HG02870 (cell line): ENCODE measurements around the gene SPATA9.

Source experiments
- ATAC-seq: cut with Tn5 transposase; IDR thresholded peaks from one replicate; pipeline ENCODE4 v1.9.1; 2021; ENCODE audit warnings: mild to moderate bottlenecking, moderate library complexity; ENCODE audit not compliant: unreplicated experiment

The SPATA9 gene, protein sequence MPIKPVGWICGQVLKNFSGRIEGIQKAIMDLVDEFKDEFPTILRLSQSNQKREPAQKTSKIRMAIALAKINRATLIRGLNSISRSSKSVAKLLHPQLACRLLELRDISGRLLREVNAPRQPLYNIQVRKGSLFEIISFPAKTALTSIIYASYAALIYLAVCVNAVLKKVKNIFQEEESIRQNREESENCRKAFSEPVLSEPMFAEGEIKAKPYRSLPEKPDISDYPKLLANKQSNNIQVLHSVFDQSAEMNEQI

DNA sequence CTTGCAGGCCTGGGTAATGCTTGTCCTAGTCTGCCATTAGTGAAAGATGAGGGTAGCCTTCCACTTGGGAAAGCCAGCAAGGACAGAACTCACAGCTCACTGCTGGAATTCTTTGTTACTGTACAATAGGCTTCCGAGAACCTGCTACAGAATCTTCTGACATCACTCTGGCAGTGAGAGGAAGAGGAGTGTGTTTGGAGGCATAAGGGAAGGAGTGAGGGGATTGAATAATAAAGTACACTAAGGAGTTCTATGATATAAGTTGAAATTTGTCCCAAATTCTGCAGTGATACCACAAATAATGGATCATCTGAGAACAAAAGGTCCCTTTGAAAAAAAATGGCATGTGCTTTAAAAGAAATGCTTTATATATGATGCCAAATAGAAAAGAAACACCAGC lies at the start of gene SPATA9:
TSS of gene SPATA9 (minus strand) at position 101 of the 400 bp plus-strand sequence. CDS start 137 bp downstream, outside the sequence.
- no peak for ATAC-seq

DNA sequence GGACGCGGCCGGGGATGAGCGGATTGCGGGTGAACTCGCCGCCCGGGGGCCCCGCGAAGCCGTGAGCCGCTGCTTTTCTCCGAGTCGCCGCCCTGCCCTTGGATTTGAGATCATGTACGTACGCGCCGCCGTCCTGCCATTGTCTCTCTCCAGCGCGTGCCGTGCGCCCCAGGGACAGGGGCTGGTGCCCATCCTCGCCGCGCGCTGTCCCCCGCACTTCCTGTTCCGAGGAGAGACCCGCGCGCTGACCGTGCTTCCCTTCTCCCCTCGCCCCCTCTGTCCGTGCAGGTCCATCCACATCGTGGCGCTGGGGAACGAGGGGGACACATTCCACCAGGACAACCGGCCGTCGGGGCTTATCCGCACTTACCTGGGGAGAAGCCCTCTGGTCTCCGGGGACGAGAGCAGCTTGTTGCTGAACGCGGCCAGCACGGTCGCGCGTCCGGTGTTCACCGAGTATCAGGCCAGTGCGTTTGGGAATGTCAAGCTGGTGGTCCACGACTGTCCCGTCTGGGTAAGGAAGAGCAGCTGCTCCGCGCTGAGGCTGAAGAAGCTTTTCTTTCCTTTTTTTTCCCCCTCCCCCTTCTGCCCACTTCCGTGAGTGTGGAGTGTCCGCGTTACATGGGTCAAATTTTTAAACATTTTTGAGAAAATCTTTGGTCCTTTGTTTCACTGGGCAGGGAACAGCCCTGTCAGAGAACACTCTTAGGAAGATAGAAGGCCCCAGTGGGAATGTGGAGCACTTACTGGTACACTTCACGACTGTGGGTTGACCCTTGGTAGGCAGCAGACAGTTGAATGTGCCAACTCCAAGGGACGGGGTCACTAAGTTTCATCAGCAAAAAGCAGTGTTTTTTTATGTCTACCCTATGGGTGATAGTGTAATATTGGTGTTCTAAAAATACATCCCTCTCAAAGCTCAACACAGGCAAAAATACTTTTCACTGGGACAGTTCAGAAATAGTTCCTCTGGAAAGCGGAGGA lies 49.1 kb upstream of the SPATA9 start:
- no peak for ATAC-seq

DNA sequence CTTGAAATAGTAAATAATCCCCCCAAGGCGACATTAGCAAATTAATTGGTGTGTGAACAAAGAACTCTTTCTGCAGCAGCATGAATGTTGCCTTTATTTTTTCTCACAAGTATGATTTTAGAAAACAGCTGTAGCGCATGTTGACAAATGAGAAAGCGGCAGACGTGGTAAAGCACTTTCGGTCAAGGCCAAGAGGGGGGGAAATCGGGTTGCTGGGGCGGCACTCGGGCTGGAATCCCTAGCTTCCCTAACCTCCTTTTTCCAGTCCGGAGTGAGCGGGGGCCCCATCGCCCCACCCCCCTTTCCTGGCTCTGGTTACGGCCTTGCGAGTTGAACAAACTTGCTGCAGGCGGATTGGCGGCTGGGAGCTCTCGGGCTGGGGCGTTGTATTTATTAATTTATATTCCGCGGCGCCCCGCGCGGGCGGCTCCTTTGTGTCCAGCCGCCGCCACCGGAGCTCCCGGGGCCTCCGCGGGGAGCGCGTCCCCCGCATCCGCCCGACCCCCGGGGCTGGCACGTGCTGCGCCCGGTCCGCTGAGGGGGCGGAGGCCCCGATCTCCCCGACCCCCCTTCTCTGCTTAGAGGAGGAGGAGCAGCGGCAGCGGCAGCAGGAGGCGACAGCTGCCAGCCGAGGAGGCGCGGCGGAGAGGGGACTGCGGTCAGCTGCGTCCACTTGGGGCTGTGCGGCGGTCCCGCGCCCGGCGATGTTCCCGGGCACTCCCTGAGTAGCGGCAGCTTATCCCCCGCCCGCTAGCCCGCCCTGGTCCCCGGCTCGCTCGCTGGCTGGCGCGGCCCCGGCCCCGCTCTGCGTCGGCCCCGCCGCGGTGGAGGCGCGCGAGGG lies 48.2 kb upstream of the SPATA9 start, which contains the start of gene RHOBTB3:
TSS of gene RHOBTB3 (plus strand) at position 607 of the 841 bp plus-strand sequence. CDS start 347 bp downstream, outside the sequence.
- ATAC-seq: no peak

DNA sequence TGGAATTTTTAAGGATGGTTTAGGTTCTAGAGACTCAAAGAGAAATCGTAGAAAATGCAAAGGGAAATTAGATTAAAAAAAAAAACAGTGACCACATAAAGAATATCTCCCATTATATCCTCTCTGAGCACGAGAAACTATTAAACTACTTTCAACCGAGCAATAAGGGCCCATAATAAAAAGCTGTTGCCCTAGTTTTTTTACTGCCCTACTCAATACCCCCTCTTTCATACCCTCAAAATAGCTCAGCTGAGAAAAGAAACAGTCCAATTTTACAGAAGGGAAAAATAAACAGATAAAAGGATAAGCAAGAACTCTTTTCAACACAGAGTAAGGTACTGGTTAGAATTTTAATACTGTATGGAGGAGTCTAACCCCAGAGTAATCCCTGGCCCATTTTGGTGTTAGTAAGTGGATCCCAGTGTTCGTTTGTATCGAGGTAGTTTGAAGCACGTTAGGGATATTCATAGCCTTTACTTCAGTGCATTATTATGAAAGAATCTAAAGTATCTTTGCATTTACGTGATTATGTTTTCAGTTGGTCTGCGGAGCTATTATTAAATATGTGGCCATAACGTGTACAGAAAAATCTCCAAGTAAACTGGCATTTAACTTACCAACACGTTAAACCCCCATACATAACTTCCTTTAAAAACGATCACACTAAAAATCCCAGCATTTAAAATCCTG lies 47.4 kb upstream of the SPATA9 start:
- no peak for ATAC-seq

DNA sequence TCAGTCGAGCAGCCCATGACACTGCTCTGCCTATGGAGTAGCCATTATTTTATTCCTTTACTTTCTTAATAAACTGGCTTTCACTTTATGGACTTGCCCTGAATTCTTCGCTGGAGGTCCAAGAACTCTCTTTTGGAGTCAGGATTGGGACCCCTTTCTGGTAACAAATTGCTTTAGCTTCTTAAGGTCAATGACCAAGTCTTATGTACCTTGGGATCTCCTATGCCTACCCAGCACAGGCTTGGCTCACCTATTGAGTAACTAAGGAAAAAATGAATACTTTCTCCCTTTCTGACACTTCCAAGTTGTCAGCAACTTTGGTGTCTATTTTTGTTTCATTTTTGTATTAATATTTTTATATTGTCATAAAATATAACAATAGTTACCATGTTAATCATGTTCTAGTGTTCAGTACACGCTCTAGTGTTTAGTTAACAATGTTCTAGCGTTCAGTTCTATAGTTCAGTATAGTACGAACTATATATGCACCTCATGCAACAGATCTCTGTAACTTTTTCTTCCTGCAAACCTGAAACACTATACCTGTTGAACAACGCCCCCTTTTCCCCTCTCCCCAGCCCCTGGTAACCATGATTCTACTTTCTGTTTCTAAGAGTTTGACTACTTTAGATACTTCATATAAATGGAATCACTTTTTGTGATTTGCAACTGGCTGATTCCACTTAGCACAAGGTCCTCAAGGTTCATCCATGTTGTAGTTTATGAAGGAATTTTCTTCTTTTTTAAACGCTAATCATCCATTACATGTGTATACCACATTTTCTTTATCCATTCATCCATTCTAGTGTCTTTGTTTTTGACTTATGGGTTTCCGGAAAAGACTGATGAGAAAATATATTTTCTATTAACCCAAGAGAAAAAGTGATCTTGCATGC lies 46.6 kb upstream of the SPATA9 start:
- ATAC-seq: no peak

DNA sequence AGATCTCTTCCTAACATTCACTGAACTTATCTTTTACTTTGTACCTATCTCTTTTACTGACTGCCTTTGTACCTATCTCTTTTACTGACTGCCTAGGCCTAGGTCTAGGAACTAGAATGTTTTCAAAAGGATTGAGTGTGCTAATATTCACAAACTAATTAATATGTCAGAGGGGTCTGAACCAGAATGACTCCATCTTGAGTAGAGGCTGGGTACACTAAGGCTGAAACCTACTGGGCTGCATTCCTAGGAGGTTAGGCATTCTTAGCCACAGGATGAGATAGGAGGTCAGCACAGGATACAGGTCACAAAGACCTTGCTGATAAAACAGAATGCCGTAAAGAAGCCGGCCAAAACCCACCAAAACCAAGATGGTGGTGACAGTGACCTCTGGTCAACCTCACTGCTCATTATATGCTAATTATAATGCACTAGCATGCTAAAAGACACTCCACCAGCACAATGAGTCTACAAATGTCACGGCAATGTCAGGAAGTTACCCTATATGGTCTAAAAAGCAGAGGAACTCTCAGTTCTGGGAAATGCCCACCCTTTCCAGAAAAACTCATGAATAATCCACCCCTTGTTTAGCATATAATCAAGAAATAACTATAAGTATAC lies 45.8 kb upstream of the SPATA9 start:
- no peak for ATAC-seq

DNA sequence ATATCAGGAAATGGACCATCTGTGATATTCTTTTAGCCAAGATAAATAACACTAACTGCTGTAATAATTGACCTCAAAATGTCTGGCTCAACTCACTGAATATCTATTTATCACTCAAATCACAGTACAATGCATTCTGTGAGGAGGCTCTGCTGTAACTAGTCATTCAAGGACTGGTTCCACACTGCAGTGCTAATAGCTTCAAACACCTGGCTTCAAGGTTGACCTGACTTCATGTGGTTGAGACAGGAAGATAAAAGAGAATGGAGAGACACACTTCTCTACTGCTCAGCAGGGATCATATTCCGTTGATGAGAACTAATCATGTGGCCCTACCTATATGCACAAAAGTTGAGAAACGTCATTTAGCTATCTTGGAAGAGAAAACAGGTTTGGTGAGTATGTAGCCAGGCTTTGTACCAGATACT lies 45.0 kb upstream of the SPATA9 start:
- ATAC-seq: peak; percentile 59

DNA sequence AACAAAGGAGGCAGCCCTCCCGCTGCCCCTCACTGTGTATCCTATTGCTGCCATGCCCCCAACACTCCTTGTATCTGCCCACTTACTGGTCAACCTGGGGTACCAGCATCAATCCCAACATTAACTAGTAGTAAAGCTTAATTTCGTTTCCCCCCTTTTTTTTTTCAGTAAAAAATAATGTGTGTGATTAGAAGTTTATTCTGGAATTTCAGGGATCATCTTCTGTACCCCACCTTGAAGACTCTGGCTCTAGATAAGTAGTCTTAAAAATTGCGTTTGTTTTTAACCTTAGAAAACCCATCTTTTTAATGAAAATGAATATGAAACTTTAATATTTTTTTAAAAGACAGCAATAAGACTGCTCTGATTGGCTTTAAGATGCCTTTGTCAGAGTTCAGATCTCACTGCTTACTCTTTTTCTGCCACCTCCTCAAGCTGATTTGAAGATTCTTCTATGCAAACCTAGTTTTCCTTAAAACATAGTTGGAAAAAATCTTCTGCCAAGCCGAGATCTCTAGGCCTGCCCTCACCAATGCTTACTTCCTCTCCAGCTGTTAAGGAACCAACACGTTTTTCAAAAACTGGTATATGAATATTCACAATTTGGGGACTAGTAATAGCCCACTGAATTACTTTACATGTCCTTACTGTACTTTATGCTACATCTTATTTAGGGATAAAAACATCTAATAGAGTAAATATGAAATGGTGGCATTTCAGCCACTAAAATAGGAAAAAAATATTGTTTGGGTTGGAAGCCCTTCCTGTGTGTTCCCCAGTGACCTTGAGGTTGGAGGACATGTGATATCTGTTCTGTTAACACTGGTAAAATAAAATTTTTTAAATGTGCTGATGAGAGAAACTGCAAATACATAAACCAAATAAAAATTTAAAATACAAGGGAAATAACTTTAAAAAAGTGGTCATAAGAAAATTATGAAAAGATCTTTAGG lies 44.3 kb upstream of the SPATA9 start:
- no peak for ATAC-seq

DNA sequence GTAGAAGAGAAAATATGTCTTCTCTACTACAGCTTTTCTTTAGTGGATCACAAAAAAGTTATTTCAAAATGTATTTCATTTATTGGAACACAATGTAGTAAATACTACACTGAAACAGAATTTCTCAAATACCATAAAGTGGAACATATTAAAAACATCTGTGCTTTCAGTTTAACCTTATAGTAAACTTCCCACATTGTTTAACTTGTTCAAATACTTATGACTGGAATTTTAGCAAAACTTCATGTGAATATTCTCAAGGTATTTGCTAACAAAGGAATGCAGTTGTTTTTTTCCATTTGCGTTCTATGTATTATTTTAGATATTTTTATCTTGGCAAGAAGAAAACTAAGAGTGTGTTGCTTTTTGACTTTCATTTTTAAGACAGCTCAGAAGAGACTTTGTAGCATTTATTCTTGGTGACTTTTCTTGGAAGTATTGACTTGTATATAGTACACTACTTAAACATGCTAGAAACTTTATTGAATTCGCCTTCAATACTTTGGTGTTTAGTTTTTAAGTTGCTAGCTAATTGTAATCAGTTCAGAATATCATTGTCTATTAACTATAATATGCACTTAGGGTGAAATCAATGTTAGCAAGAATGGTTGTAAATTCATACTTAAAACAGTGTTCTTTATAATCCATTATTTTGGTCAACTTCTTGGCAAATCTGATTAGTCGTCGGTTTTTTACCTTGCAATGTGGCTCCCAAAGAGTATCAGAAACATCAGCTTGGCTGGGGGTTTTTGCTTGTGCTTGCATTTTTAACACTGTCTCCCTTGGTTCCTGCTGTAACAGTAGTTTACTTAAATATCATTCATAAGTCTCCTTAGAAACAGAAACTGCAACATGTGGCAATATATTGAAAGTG lies 43.4 kb upstream of the SPATA9 start:
- ATAC-seq: no peak

DNA sequence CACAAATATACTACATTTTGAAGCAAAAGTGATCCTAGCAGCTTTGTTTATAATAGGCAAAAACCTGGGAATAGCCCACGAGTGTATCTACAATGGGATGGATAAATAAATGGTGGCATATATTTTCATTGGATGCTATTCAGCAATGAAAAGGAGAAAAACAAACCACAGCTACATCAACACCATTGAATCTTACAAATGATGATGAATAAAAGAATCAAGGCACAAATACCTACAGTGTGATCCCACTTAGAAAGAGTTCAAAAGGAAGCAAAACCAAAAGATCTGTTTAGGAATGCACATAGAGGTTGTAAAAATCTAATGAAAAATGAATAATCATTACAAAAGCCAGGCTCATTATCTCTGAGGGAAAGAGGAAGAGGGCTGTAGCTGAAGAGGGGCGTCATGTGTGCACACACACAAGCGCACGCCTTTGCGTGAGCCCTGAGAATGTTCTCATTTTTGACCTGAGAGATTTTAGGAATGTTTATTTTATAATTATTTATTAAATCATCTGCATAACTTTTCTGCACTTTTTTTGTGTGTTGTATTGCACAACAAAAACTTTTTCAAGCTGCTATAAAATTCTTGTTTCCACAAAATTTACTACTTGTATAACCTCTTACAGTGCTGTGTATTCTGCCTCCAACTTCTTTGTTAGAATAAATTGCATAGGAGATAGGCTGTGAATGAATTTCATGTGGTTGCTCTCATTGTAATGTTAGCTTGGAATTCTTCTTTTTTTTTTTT lies 42.5 kb upstream of the SPATA9 start:
- ATAC-seq: no peak

DNA sequence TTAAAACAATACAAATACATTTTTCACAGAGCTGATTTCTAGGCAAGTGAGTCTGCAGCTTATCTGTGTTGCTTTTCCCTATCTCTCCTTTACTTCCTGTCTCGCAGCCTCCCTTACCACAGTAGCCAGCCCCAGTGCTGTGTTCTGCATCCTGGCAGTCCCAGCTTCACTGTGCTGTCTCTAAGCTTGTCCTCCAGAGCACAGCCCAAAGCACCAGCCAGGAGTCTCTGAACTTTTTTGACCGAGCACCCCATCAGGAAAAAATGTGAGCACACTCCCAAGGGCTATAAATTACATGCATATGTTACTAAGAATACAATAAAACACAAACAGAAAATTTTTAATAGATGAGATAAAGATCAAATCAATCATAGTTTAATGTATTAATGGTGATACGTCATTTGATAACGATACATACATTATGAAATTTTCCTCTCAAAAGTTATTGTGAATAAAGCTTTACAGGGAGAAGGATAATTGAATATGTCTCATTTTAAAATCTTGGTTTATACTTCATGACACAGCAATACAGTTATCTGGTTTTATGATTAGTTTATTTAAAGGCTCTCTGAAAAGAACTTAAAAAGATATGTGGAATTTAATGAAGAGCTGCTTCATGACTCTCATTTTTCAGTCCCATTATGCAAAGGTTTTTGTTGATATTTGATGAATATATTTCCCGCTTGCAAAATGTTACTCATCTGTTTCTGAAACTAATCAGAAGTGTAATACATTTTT lies 41.0 kb upstream of the SPATA9 start:
- no peak for ATAC-seq

DNA sequence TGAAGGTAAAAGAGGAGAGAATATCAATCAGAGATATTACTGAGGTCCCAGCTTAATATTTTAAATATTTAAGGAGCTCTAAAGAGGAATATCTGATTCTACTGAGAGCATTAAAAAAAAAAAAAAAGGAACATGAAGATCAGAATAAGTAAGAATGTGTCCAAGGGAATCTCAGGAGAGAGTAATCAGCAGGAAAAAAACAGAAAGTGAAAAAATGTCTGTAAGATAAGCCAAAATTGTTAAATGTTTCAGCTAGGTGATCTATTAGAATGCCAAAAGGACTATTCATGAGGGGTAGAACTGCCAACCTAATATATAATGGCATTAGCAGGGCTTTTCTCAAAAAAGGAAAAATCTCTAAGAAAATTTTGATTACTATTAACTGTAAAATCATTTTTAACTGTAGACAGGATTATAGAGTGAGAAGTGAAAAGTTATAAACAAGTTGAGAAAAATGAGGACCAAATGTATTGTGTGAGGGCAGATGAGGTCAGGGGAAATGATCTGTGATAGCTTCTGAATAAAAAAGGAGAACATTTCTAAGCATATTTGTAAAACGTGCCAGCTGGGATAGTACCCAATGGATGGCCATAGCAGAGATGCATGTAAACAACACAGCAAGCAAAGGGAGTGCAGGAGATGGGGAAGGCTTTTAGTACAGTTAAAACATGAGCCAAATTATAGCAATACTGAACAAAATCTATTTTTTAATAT lies 38.9 kb upstream of the SPATA9 start:
- ATAC-seq: no peak

DNA sequence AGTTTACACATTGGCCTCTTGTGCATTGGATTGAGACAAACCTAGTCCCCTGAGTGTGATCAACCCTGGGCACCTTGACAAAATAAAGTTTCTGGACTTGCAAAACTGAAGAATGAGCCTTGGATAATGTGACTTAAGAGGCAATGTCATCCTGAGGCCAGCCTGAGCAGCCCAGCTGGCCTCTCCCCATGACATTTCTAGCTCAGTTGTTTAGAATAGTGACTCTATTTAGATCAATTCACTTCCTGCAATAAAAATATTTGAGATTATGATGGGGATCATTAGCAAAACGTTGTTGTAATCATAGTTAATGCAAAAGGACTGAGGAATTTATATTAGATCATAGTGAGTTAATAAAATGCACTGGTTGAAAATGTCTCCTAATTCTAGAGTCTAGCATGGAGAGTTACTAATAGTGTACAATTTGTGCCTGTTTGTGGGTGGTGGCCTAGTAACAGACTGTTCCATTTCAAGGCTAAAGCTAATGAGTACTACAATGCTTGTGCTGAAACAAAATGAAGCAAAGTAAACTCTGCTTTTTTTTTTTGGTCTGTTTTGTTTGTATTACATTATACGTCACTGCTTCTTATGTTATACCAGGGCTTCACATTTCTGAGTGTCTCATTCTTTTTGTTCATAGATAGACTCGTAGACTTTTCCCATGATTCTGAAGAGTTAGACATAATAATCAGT lies 37.4 kb upstream of the SPATA9 start:
- no peak for ATAC-seq

DNA sequence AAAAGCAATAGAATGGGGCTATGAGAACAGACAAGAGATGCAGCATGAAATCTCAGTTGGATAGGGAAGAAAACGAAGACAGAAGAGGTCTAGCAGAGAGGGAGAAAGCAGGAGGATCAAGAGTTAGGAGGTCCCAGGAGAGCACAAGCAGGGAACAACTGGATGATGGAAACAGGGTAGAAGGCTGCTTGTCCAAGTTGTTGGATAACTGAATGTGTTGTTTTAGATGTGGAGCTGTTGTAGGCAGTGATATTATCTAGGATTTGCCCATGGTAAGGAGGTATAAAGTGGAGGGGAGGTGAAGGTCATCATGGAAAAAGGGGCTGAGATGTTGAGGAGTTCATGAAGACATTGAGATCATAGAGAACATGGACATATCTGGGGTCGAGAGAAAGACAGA lies 35.9 kb upstream of the SPATA9 start:
- no peak for ATAC-seq
